Left lobe of liver (tissue), 2 donors: ENCODE results near the gene ZSCAN22. TPM values are rescaled to one million over a fixed set of nuclear protein-coding genes. Genes with fewer than 3 reads are reported as not detected.
"Not testable (repeated sequence)": the region's sequence is repeated elsewhere in the genome, so short reads cannot be mapped to it uniquely, and the experiment has no call there.

ENCODE experiments used
- ATAC-seq: fragments of 200-7000 bp; cut with Tn5 transposase; one replicate; pipeline ENCODE4 v1.9.1; 2020; ENCODE audit warnings: mild to moderate bottlenecking, moderate library complexity
- DNase-seq: peaks from one replicate; pipeline ENCODE4 v3.0.0-alpha.2; 2020; ENCODE audit warnings: low spot score
- total RNA-seq: library from RNA; stranded (reverse); gene quantifications from one replicate; pipeline ENCODE4 v1.2.1, GENCODE V29; 2021
- donor health status: DM: no; HTN: no; CAD: no; lungs with moderate emphysema.
- donor health status: DM: no; HTN: yes; CAD: no.

ZSCAN22 gene
- 2.4 TPM for total RNA-seq

- ATAC-seq (peak; percentile 92), DNase-seq (peak; percentile 98)
These were observed at the start of gene ZSCAN22 for GRCh38 chr19:58326914-58327726. TSS of gene ZSCAN22 (plus strand) at chr19:58326994. CDS start at chr19:58334803, 7,809 bp downstream.

GRCh38 chr19:58277197-58277596, 49.6 kb upstream of the ZSCAN22 start:
- no peak for DNase-seq
- ATAC-seq: no peak

GRCh38 chr19:58277748-58278540, 48.9 kb upstream of the ZSCAN22 start:
- DNase-seq: no peak
- ATAC-seq: peak; percentile 21

GRCh38 chr19:58278541-58279041, 48.2 kb upstream of the ZSCAN22 start, which contains the start of gene ZNF8:
TSS of gene ZNF8 (plus strand) at chr19:58278955. CDS start at chr19:58279082, 127 bp downstream.
- DNase-seq (peak; percentile 98), ATAC-seq (peak; percentile 94)

- peak; percentile 74 for DNase-seq
- ATAC-seq: peak; percentile 48
These were observed 47.5 kb upstream of the ZSCAN22 start for GRCh38 chr19:58279042-58279924.

- ATAC-seq (no peak), DNase-seq (no peak)
These were observed 46.9 kb upstream of the ZSCAN22 start for GRCh38 chr19:58279925-58280316.

- DNase-seq (no peak), ATAC-seq (no peak)
These were observed 42.6 kb upstream of the ZSCAN22 start for GRCh38 chr19:58284199-58284598.

- ATAC-seq: no peak
- no peak for DNase-seq
These were observed 34.9 kb upstream of the ZSCAN22 start for GRCh38 chr19:58291943-58292342.

GRCh38 chr19:58294743-58295374, 31.9 kb upstream of the ZSCAN22 start:
- ATAC-seq (no peak), DNase-seq (no peak)

GRCh38 chr19:58296104-58296503, 30.7 kb upstream of the ZSCAN22 start:
- DNase-seq (no peak), ATAC-seq (no peak)

GRCh38 chr19:58300620-58301019, 26.2 kb upstream of the ZSCAN22 start:
- ATAC-seq (no peak), DNase-seq (no peak)

GRCh38 chr19:58304255-58304654, 22.5 kb upstream of the ZSCAN22 start:
- no peak for ATAC-seq

GRCh38 chr19:58304748-58305064, 22.1 kb upstream of the ZSCAN22 start:
- ATAC-seq (peak; percentile 2), DNase-seq (no peak)

More at GRCh38 chr19:58304255-58304654, 22.5 kb upstream of the ZSCAN22 start:
- DNase-seq: no peak

- DNase-seq: peak; percentile 97
- peak; percentile 98 for ATAC-seq
These were observed 21.5 kb upstream of the ZSCAN22 start, which contains the start of gene ERVK3-1 for GRCh38 chr19:58305065-58305931. TSS of gene ERVK3-1 (plus strand) at chr19:58305377. CDS start at chr19:58312169, 6,792 bp downstream.

GRCh38 chr19:58305932-58306323, 20.9 kb upstream of the ZSCAN22 start:
- no peak for DNase-seq
- peak; percentile 36 for ATAC-seq

- DNase-seq (no peak), ATAC-seq (no peak)
These were observed 19.1 kb upstream of the ZSCAN22 start for GRCh38 chr19:58307736-58308135.

GRCh38 chr19:58310685-58311084, 16.1 kb upstream of the ZSCAN22 start:
- DNase-seq: not testable (repeated sequence)

GRCh38 chr19:58311345-58311865, 15.4 kb upstream of the ZSCAN22 start:
- ATAC-seq: no peak
- DNase-seq: no peak

More at GRCh38 chr19:58310685-58311084, 16.1 kb upstream of the ZSCAN22 start:
- ATAC-seq: not testable (repeated sequence)

- ATAC-seq: no peak
- no peak for DNase-seq
These were observed 11.2 kb upstream of the ZSCAN22 start for GRCh38 chr19:58315580-58315979.
